Spleen (tissue), 13 donors: Measurements from ENCODE around the gene MMP17. TPM values are rescaled to one million over a fixed set of nuclear protein-coding genes. Genes with fewer than 3 reads are reported as not detected.

Experiments
- DNase-seq: peaks from one replicate; pipeline ENCODE4 v3.0.0-alpha.2; 2020
- H3K27ac ChIP-seq, 8 donors: fragments of 200-600 bp; sonication (generic) in 7 of 8; 1 replicate in 4 of 8; 2 replicates in 4 of 8; pipeline versions ENCODE4 v1.5.0 to v1.8.0; 2016 to 2021; ENCODE audit warnings: inconsistent platforms in 4 of 8, mild to moderate bottlenecking in 4 of 8, moderate library complexity in 1 of 8
- H3K27me3 ChIP-seq, 7 donors: fragments of 200-600 bp; sonication (generic) in 6 of 7; replicated peaks in 1 of 7; 1 replicate in 4 of 7; 2 replicates in 3 of 7; pipeline versions ENCODE4 v1.5.0 to v1.8.0; 2016 to 2021; ENCODE audit warnings: inconsistent platforms in 3 of 7, mild to moderate bottlenecking in 1 of 7
- H3K36me3 ChIP-seq, 6 donors: fragments of 200-600 bp; sonication (generic) in 5 of 6; 1 replicate in 4 of 6; 2 replicates in 2 of 6; pipeline versions ENCODE4 v1.5.0 to v1.8.0; 2016 to 2021; ENCODE audit warnings: inconsistent platforms in 2 of 6
- H3K4me1 ChIP-seq, 6 donors: fragments of 200-600 bp; sonication (generic) in 5 of 6; 1 replicate in 3 of 6; 2 replicates in 3 of 6; pipeline versions ENCODE4 v1.5.0 to v1.8.0; 2016 to 2021; ENCODE audit warnings: inconsistent platforms in 3 of 6
- H3K4me3 ChIP-seq, 8 donors: fragments of 200-600 bp; sonication (generic) in 7 of 8; 1 replicate in 4 of 8; 2 replicates in 4 of 8; pipeline versions ENCODE4 v1.5.0 to v1.8.0; 2016 to 2021; ENCODE audit warnings: inconsistent platforms in 4 of 8, mild to moderate bottlenecking in 4 of 8, moderate library complexity in 2 of 8
- H3K9me3 ChIP-seq, 8 donors: fragments of 200-600 bp; sonication (generic) in 7 of 8; 1 replicate in 4 of 8; 2 replicates in 4 of 8; pipeline versions ENCODE4 v1.5.0 to v1.8.0; 2016 to 2021; ENCODE audit warnings: inconsistent platforms in 4 of 8
- POLR2A ChIP-seq, 3 donors: fragments of 450-650 bp; IDR thresholded peaks; one replicate each; pipeline ENCODE4 v1.5.1; 2017; ENCODE audit warnings: antibody characterized with exemption in 3 of 3, mild to moderate bottlenecking in 1 of 3
- POLR2AphosphoS5 ChIP-seq, 3 donors: sonication (generic); formaldehyde crosslinking; IDR thresholded peaks; one replicate each; pipeline ENCODE4 v1.5.1; 2017; ENCODE audit warnings: antibody characterized with exemption in 3 of 3
- WGBS, 5 donors: extraction: QIAGEN DNeasy Blood & Tissue Kit in 3 of 5; methylation state at CpG; one replicate each; pipeline versions ENCODE4 v1.1.5 to v1.1.7; 2013 to 2018; 5-methylcytosine and 5-hydroxymethylcytosine counted together
- intact Hi-C: fragments of 100-400 bp; cut with DNase I; formaldehyde crosslinking; loops from one replicate; pipeline ENCODE4 v1.15.0; 2023; ENCODE audit warnings: low total_unique reads
- long read RNA-seq, 2 donors: transcript quantifications; one replicate each; lab custom pipeline, GENCODE V29; 2026
- polyA plus RNA-seq, 3 donors: library from polyadenylated mRNA; stranded (reverse); fragments of 200-250 nt; gene quantifications; one replicate each; pipeline ENCODE4 v1.2.1, GENCODE V29; 2013
- total RNA-seq, 7 donors: library from RNA; depleted of rRNA in 3 of 7; stranded (reverse); fragments of >200 nt in 3 of 7; fragmentation: NEBNext Ultra II Directional in 4 of 7; extraction: Animal tissue kit (Norgen Biotek cat#: 25700) in 4 of 7; gene quantifications; one replicate each; pipeline versions ENCODE4 v1.1.0 to v1.2.1, GENCODE V29; 2016 to 2021
- TF ChIP-seq, protein P1 (sequence below), 11 experiments: fragments of 200-600 bp in 7 of 11; fragments of 450-650 bp in 4 of 11; sonication (generic) in 4 of 11; IDR thresholded peaks in 8 of 11; conservative IDR thresholded peaks in 3 of 11; 1 replicate in 7 of 11; 2 replicates in 4 of 11; pipeline versions ENCODE4 v1.4.0 to v1.8.0; 2016 to 2021; ENCODE audit warnings: antibody characterized with exemption in 11 of 11, inconsistent platforms in 4 of 11, mild to moderate bottlenecking in 1 of 11
- donor health status: healthy with polysubstance abuse.
- donor health status: DM: no; HTN: no; CAD: no; lungs with moderate emphysema.
- donor health status: DM: no; HTN: no; CAD: no.
- donor health status: Bipolar disorder and iron deficiency.
- donor health status: healthy.
- donor health status: DM: no; HTN: no; CAD: no.
- donor health status: DM: yes; HTN: yes; CAD: no.

MMP17 gene
- total RNA-seq: 1 to 10 TPM; 1.4 to 4.7 (median 3.2) TPM
- 1 to 10 TPM; 2.7 to 8.4 (median 4.3) TPM for polyA plus RNA-seq
- long read RNA-seq, donor 1: 0 reads
- long read RNA-seq, donor 2: 0 reads

DNA sequence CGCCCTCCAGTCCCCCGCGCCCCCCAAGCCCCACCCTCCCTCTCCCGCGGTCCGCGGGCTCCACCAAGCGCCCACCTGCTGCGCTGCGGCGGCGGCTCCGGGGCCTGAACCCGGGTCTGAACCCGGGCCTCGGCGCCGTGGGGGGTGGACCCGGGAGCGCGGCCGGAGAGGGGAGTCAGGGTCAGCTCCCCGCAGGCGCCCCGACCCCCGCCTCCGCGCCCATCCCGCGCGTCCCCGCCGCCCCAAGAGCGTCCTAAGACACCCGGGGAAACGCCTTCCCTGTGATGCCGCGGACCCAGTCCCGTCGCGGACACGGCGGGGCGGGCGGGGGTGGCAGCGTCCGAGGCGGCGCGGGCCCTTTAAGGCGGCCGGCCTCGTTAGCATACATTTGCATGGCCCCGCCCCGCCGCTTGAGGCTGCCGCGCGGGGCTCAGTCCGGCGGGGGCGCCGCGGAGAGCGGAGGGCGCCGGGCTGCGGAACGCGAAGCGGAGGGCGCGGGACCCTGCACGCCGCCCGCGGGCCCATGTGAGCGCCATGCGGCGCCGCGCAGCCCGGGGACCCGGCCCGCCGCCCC lies at the start of gene MMP17:
MMP17 (plus strand) TSS at position 433 of the 574 bp plus-strand sequence; CDS start at position 535, 102 bp downstream.
- H3K9me3 ChIP-seq: no peaks in the 10 kb centered on the region
- intact Hi-C loops: no loop called here
- peak within 1 kb of the TSS; percentile 30 to 72 (median 51) for H3K4me3 ChIP-seq
- H3K36me3 ChIP-seq: no peaks in the 10 kb centered on the region
- H3K27ac ChIP-seq: peak within 1 kb of the TSS in 2 of 8 donors; percentile 16 to 37
- DNase-seq: peak; percentile 88
- WGBS, 5 donors: 0 to 1% (median 1%) methylated on average over 2 to 86 of the region's 86 CpGs
- H3K4me1 ChIP-seq: peaks cover 23 to 63% (median 43%) of the 10 kb centered on the region in 6 donors
- H3K27me3 ChIP-seq: peaks cover 0 to 94% (median 47%) of the 10 kb centered on the region in 7 donors
- TF ChIP-seq POLR2AphosphoS5 (IDR thresholded peaks at IDR 0.05) (peak; percentile 67 to 74 (median 72)), POLR2A (IDR thresholded peaks at IDR 0.05) (no peak)
- TF ChIP-seq, protein P1, sequence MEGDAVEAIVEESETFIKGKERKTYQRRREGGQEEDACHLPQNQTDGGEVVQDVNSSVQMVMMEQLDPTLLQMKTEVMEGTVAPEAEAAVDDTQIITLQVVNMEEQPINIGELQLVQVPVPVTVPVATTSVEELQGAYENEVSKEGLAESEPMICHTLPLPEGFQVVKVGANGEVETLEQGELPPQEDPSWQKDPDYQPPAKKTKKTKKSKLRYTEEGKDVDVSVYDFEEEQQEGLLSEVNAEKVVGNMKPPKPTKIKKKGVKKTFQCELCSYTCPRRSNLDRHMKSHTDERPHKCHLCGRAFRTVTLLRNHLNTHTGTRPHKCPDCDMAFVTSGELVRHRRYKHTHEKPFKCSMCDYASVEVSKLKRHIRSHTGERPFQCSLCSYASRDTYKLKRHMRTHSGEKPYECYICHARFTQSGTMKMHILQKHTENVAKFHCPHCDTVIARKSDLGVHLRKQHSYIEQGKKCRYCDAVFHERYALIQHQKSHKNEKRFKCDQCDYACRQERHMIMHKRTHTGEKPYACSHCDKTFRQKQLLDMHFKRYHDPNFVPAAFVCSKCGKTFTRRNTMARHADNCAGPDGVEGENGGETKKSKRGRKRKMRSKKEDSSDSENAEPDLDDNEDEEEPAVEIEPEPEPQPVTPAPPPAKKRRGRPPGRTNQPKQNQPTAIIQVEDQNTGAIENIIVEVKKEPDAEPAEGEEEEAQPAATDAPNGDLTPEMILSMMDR (IDR thresholded peaks at IDR 0.05 in 8 of 11, conservative IDR thresholded peaks at IDR 0.05 in 3 of 11): peak in 4 of 11 experiments; percentile 17 to 22 (median 20)

DNA sequence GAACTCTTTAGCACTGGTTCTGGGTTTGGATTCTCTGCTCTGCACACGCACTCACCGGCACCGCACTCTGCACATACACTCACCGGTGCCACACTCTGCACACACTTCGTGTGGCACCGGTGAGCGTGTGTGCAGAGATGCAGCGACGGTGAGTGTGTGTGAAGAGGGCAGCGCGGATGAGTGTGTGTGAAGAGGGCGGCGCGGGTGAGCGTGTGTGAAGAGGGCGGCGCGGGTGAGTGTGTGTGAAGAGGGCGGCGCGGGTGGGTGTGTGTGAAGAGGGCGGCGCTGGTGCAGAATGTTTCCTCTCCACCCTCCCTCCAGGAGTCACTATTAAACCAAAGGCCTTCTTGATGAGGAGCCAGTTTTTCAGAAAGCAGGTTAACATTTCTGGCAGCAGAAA lies 49.2 kb upstream of the MMP17 start:
- TF ChIP-seq POLR2AphosphoS5 (IDR thresholded peaks at IDR 0.05): no peak
- TF ChIP-seq, protein P1 (IDR thresholded peaks at IDR 0.05 in 8 of 11, conservative IDR thresholded peaks at IDR 0.05 in 3 of 11): no peak
- no peaks in the 10 kb centered on the region for H3K27me3 ChIP-seq
- no peak overlapping the region for H3K27ac ChIP-seq
- H3K9me3 ChIP-seq: no peaks in the 10 kb centered on the region
- H3K4me1 ChIP-seq: peaks cover 0 to 29% (median 27%) of the 10 kb centered on the region in 6 donors
- peaks cover 0 to 97% (median 48%) of the 10 kb centered on the region in 6 donors for H3K36me3 ChIP-seq
- H3K4me3 ChIP-seq: no peak overlapping the region
- peak; percentile 59 for DNase-seq
- intact Hi-C loops: no loop called here
- WGBS, 5 donors: 94 to 98% (median 98%) methylated on average over 23 of the region's 23 CpGs

DNA sequence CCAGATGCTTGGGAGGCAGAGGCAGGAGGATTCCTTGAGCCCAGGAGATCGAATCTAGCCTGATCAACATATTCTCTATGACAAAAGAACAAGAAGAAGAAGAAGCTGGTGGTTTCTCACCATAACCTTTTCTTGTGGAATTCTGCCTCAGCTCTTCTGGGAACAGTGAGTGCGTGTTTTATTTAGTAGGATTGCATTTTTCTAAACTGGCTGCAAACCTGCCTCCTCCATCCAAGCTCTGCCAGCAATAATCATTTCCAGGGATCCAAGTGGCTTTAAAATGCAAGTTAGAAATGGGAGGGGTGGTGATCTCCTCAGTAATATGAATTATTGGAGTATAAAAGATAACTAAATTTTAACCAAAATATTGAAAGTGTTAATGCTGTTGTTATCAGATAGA lies 46.1 kb upstream of the MMP17 start:
- Histone ChIP-seq H3K27me3 (no peaks in the 10 kb centered on the region), H3K4me3 (no peak overlapping the region), H3K36me3 (peaks cover 3 to 97% (median 67%) of the 10 kb centered on the region in 6 donors), H3K4me1 (peaks cover 0 to 4% (median 0%) of the 10 kb centered on the region in 6 donors), H3K9me3 (no peaks in the 10 kb centered on the region), H3K27ac (no peak overlapping the region)
- intact Hi-C loops: no loop called here
- no peak for DNase-seq
- TF ChIP-seq, protein P1 (IDR thresholded peaks at IDR 0.05 in 8 of 11, conservative IDR thresholded peaks at IDR 0.05 in 3 of 11): no peak
- TF ChIP-seq POLR2A (IDR thresholded peaks at IDR 0.05): no peak
- TF ChIP-seq POLR2AphosphoS5 (IDR thresholded peaks at IDR 0.05): no peak
- 94 to 100% (median 97%) methylated on average over 2 of the region's 2 CpGs for WGBS, 5 donors

DNA sequence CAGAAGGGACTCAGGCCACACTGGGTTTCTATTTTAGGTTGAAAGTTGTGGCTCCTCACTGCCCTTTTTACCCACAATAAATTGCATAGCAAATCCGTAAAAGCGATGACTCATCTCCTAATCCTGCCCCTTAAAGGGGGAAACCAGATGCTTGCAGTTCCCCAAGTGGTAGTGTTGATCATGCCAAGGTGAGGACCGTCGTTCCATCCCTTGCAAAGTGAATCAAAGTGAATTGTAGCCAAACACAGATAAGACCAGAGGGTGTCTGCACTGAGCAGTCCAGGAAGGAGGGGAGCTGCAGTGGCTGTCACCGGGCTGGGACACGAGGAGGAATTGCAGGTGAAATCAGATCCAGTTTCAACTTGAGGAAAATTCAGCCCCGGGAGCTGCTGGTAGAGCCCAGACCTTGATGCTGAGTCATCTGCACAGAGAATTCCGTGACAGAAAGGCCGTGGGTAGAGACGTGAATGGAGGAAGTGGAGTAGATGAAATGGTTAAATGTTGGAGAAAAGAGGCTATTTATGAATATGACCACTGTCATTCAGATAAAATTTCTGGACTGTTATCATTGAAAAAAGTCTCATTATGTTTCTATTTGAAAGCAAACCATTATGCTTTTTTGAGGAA lies 44.2 kb upstream of the MMP17 start:
- Histone ChIP-seq H3K27ac (no peak overlapping the region), H3K27me3 (no peaks in the 10 kb centered on the region), H3K9me3 (no peaks in the 10 kb centered on the region), H3K4me3 (no peak overlapping the region), H3K36me3 (peaks cover 3 to 97% (median 70%) of the 10 kb centered on the region in 6 donors), H3K4me1 (peaks cover 0 to 4% (median 0%) of the 10 kb centered on the region in 6 donors)
- no peak for DNase-seq
- 47 to 55% (median 51%) methylated on average over 10 of the region's 10 CpGs for WGBS, 5 donors
- TF ChIP-seq, protein P1 (IDR thresholded peaks at IDR 0.05 in 8 of 11, conservative IDR thresholded peaks at IDR 0.05 in 3 of 11): no peak
- no peak for TF ChIP-seq POLR2AphosphoS5 (IDR thresholded peaks at IDR 0.05)
- TF ChIP-seq POLR2A (IDR thresholded peaks at IDR 0.05): no peak
- intact Hi-C loops: no loop called here
